ENCODE results near the gene PTK6. TPM values are rescaled to one million over a fixed set of nuclear protein-coding genes. Genes with fewer than 3 reads are reported as not detected.

Gene PTK6
- total RNA-seq, 1 donor from 2014 or later = 0.49 TPM

DNA sequence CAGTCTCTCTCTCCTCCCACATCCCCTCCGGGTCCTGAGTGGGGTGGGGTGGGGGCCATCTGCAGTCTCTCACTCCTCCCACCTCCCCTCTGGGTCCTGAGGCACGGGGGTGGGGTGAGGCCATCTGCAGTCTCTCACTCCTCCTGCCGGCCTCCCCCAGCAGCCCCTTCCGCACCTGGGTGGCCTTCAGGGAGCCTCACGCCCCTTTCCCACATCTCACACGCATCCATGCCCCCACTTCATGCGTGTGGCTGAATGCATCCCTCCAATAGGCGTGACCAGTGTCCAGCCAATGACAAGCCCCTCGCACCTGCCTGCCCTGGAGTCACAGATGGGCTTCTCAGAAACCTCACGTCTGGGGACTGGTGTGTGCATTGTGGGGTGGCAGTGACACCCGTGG is 11.4 kb upstream of the PTK6 start:
- peaks cover 67% of the 10 kb centered on the region for H3K4me1 Mint-ChIP-seq
- intact Hi-C loops (cut with micrococcal nuclease) = no loop called here
- DNase-seq = no peak
- H3K27ac Mint-ChIP-seq = no peak overlapping the region
- POLR2A ChIA-PET = no interaction called here
- TF ChIP-seq, protein P1, sequence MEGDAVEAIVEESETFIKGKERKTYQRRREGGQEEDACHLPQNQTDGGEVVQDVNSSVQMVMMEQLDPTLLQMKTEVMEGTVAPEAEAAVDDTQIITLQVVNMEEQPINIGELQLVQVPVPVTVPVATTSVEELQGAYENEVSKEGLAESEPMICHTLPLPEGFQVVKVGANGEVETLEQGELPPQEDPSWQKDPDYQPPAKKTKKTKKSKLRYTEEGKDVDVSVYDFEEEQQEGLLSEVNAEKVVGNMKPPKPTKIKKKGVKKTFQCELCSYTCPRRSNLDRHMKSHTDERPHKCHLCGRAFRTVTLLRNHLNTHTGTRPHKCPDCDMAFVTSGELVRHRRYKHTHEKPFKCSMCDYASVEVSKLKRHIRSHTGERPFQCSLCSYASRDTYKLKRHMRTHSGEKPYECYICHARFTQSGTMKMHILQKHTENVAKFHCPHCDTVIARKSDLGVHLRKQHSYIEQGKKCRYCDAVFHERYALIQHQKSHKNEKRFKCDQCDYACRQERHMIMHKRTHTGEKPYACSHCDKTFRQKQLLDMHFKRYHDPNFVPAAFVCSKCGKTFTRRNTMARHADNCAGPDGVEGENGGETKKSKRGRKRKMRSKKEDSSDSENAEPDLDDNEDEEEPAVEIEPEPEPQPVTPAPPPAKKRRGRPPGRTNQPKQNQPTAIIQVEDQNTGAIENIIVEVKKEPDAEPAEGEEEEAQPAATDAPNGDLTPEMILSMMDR (IDR thresholded peaks at IDR 0.05) = no peak
- H3K27me3 Mint-ChIP-seq = no peaks in the 10 kb centered on the region
- no peak overlapping the region for H3K4me3 Mint-ChIP-seq
- H3K36me3 Mint-ChIP-seq (ENCODE audit: low read depth) = no peaks in the 10 kb centered on the region
- ATAC-seq (ENCODE audit: low read depth) = no peak
- H3K9me3 Mint-ChIP-seq = no peaks in the 10 kb centered on the region
- CTCF ChIA-PET = no interaction called here

DNA sequence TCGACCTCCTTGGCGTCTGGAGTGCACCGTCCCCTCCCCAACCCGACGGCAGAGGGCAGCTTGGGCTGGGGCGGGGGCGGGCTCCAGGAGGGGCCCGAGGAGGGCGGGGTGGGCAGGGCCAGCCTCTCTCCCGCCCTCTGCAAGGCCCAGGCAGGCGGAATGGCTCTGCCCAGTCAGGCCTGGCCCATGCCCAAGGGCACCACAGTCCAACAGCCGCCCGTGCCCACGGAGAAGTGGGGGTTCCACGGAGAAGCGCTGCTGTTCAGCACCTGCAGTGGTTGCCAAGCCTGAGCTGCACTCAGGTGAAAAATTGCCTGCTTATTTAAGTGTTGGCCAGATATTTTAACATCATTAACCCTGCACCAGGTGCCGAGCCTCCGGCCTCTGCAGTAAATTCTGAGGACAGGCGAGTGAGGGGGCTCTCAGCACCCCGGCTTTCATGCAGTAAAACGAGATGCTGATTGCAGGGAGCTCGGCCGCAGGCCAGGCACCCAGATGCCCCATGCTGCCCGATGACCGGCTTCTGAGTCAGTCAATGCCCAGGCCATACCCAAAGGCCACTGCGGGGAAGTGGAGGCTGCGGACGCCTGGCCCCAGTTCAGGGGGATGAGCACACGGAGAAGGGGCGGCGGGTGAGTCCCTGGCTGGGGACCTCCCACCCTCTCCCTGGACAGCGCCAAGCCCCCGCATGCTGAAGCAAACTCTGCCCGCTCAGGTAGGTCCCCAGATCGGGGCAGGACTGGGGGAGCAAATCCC is 10.7 kb upstream of the PTK6 start, which contains the start of gene SRMS:
TSS of gene SRMS (minus strand) at position 25 of the 756 bp plus-strand sequence. CDS start 286 bp downstream, outside the sequence.
- H3K4me1 Mint-ChIP-seq = peaks cover 65% of the 10 kb centered on the region
- CTCF ChIA-PET = no interaction called here
- ATAC-seq (ENCODE audit: low read depth) = no peak
- no peaks in the 10 kb centered on the region for H3K27me3 Mint-ChIP-seq
- POLR2A ChIA-PET = interaction anchor here (1.0 kb wide), 1 partner anchor 10 kb away, joined by 3 read pairs; the partner anchor contains the start of gene PTK6
- TF ChIP-seq, protein P1 (IDR thresholded peaks at IDR 0.05) = no peak
- no peak within 1 kb of the TSS for H3K27ac Mint-ChIP-seq
- no peaks in the 10 kb centered on the region for H3K9me3 Mint-ChIP-seq
- DNase-seq = no peak
- no peaks in the 10 kb centered on the region for H3K36me3 Mint-ChIP-seq (ENCODE audit: low read depth)
- intact Hi-C loops (cut with micrococcal nuclease) = no loop called here
- no peak within 1 kb of the TSS for H3K4me3 Mint-ChIP-seq

DNA sequence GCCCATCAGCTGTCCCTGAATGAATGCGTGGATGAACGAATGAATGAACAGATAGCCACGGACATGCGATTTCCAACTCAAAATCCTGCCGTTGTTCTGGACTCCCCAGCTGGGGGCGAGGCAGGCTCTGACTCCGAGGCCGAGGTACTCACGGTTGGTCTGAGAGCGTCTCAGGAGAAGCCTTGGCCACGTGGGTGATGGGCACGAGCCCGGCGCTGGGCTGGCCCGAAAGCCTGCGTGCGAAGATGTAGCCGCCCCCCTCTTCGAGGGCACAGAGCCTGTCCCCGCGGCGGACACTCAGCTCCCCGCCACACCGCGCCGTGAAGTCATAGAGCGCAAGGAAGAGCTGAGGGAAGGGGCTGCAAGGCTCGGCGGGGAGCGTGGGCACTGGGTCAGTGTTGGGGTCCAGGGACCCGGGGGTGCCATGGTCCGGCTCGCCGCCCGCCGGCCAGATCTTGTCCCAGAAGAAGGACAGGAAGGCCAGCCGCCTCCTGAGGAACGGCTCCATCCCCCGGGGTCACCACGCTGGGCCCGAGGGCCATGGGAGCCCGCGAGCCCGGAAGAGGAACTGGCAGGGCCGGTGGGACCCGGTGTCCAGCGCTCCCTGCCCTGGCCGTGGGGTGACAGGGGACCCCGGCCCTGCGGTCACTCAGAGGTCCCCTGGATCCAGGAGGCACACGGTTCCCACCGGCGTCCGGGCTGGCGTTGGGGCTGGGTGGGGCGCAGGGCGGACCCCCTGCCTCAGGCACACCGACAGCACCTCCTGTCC is 10.0 kb upstream of the PTK6 start:
- intact Hi-C loops (cut with micrococcal nuclease) = no loop called here
- ATAC-seq (ENCODE audit: low read depth) = no peak
- ChIA-PET CTCF (no interaction called here), POLR2A (interaction anchor here (1.0 to 1.5 kb wide), 2 partner anchors 10 to 20 kb away, joined by 3 to 6 read pairs; partner anchors contain the start of gene PTK6)
- DNase-seq = no peak
- Mint-ChIP-seq H3K4me3 (no peak overlapping the region), H3K27me3 (no peaks in the 10 kb centered on the region), H3K9me3 (no peaks in the 10 kb centered on the region), H3K36me3 (ENCODE audit: low read depth) (no peaks in the 10 kb centered on the region), H3K27ac (no peak overlapping the region), H3K4me1 (peaks cover 65% of the 10 kb centered on the region)
- TF ChIP-seq, protein P1 (IDR thresholded peaks at IDR 0.05) = no peak

DNA sequence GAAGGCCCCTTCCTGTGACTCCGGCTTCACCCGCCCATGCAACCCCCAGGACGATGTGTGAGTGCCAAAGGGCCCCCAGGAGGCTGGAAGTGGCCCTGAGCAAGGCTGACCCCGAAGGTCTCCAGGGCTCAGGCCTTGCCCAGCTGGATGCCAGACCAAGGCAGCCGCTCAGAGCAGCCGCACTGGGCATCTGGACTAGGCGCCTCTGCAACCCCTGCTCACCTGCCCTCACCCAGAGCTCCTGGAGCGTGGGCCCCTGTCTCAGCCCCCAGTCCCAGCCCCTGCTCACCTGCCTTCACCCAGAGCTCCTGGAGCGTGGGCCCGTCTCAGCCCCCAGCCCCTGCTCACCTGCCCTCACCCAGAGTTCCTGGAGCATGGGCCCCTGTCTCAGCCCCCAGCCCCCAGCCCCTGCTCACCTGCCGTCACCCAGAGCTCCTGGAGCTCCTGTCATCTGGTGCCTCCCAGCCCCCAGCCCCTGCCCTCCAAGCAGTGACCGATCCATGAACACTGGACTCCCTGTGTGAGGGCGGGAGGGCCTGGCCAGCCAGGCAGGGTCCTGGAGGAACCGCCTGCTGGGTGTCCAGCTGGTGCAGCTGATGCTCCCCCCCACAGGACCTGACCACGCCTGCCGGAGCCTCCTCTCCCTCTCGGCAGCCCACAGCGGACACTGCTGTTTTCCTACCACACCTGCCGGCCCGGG is 9.2 kb upstream of the PTK6 start:
- POLR2A ChIA-PET = interaction anchor here (1.0 to 1.5 kb wide), 3 partner anchors 9 to 21 kb away, joined by 3 to 6 read pairs (median 4); partner anchors contain the start of gene PTK6
- TF ChIP-seq, protein P1 (IDR thresholded peaks at IDR 0.05) = no peak
- CTCF ChIA-PET = no interaction called here
- ATAC-seq (ENCODE audit: low read depth) = no peak
- DNase-seq = no peak
- no peak overlapping the region for H3K4me3 Mint-ChIP-seq
- no peak overlapping the region for H3K27ac Mint-ChIP-seq
- H3K4me1 Mint-ChIP-seq = peaks cover 63% of the 10 kb centered on the region
- intact Hi-C loops (cut with micrococcal nuclease) = no loop called here
- H3K36me3 Mint-ChIP-seq (ENCODE audit: low read depth) = no peaks in the 10 kb centered on the region
- no peaks in the 10 kb centered on the region for H3K27me3 Mint-ChIP-seq
- H3K9me3 Mint-ChIP-seq = no peaks in the 10 kb centered on the region
